ENCODE data around the gene PDE3A.

DNA sequence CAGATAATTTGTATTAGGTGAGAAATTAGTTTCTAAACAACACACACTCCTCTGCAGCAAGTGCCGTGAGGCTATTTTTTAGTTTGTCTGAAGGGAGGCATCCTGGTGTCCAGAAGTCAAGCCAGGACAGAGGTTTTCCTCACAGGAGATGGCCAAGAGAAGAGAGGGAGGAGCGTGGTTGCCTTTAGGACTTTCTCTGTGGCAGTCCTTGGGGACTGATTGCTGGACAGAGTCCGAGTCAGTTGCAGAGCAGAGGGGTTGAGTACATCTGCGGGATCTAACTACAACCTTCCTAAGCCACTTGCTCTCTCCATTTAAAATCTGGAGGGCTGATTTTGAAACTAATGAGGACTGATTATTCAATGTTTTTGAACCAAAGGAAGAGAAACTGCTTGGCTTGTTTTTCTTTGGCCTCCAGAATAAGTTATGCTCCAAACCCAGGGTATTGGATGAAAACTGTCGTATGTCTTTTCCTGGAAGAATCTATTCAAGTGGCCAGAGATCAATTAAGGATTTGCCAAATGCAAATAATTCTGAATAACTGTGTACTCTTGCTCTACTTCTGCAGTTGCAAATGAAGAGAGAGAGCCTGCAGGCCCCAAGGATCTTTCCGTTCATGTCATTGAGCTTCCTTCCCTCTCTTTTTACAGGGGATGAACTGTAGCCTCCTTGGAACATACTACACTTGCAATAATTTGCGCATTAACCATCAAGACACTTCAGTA lies 328.0 kb downstream of the PDE3A start:
- TF ChIP-seq, protein P1, sequence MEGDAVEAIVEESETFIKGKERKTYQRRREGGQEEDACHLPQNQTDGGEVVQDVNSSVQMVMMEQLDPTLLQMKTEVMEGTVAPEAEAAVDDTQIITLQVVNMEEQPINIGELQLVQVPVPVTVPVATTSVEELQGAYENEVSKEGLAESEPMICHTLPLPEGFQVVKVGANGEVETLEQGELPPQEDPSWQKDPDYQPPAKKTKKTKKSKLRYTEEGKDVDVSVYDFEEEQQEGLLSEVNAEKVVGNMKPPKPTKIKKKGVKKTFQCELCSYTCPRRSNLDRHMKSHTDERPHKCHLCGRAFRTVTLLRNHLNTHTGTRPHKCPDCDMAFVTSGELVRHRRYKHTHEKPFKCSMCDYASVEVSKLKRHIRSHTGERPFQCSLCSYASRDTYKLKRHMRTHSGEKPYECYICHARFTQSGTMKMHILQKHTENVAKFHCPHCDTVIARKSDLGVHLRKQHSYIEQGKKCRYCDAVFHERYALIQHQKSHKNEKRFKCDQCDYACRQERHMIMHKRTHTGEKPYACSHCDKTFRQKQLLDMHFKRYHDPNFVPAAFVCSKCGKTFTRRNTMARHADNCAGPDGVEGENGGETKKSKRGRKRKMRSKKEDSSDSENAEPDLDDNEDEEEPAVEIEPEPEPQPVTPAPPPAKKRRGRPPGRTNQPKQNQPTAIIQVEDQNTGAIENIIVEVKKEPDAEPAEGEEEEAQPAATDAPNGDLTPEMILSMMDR (conservative IDR thresholded peaks at IDR 0.05; ENCODE audit: low read depth, low read length): no peak
- no peak for TF ChIP-seq EZH2 (IDR thresholded peaks at IDR 0.05; ENCODE audit: borderline replicate concordance, low read depth, low read length, poor library complexity, severe bottlenecking)
